Measurements from ENCODE around the gene TOM1. TPM values are rescaled to one million over a fixed set of nuclear protein-coding genes. Genes with fewer than 3 reads are reported as not detected.

TOM1 gene
- total RNA-seq, 1 experiment from 2014 or later: 49.1 TPM

GRCh38 chr22:35390933-35391332, 91.2 kb downstream of the TOM1 start:
- no peaks in the 10 kb centered on the region for H3K4me1 Mint-ChIP-seq (ENCODE audit: low read depth, unreplicated experiment)
- CTCF ChIA-PET: no interaction called here
- no peak for DNase-seq
- TF ChIP-seq, protein P1, sequence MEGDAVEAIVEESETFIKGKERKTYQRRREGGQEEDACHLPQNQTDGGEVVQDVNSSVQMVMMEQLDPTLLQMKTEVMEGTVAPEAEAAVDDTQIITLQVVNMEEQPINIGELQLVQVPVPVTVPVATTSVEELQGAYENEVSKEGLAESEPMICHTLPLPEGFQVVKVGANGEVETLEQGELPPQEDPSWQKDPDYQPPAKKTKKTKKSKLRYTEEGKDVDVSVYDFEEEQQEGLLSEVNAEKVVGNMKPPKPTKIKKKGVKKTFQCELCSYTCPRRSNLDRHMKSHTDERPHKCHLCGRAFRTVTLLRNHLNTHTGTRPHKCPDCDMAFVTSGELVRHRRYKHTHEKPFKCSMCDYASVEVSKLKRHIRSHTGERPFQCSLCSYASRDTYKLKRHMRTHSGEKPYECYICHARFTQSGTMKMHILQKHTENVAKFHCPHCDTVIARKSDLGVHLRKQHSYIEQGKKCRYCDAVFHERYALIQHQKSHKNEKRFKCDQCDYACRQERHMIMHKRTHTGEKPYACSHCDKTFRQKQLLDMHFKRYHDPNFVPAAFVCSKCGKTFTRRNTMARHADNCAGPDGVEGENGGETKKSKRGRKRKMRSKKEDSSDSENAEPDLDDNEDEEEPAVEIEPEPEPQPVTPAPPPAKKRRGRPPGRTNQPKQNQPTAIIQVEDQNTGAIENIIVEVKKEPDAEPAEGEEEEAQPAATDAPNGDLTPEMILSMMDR (IDR thresholded peaks at IDR 0.05; ENCODE audit: unreplicated experiment): no peak
- BruUV-seq (replicated peaks): no TSS peak
- H3K27ac Mint-ChIP-seq (ENCODE audit: unreplicated experiment): no peak overlapping the region
- H3K36me3 Mint-ChIP-seq (ENCODE audit: insufficient read depth, unreplicated experiment): no peaks in the 10 kb centered on the region
- H3K27me3 Mint-ChIP-seq (ENCODE audit: unreplicated experiment): no peaks in the 10 kb centered on the region
- no peaks in the 10 kb centered on the region for H3K9me3 Mint-ChIP-seq (ENCODE audit: low read depth, unreplicated experiment)
- intact Hi-C loops (cut with micrococcal nuclease; ENCODE audit: unreplicated experiment): no loop called here
- no peak overlapping the region for H3K4me3 Mint-ChIP-seq (ENCODE audit: low read depth, unreplicated experiment)

DNA sequence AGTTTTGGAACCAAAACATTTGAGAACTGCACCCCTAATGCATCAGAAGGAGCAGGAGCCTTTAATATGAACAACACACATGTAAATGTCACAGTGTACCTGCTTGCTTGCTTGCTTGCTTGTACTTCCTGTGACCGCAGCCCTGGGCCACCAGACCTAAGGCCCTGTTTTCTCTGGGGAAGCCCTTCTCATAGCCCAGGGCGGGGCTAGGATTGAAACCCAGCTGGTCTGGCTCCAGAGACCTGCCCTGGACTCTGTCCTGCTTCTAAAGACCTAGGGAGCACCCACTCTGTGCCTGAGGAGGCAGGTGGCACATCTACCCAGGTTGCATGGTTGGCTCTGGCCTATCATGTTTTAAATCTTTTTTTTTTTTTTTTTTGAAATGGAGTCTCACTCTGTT, 92.7 kb downstream of the TOM1 start:
- intact Hi-C loops (cut with micrococcal nuclease; ENCODE audit: unreplicated experiment): no loop called here
- CTCF ChIA-PET: interaction anchor here (0.7 kb wide), 1 partner anchor 121 kb away, joined by 3 read pairs; no protein-coding TSS in a partner anchor
- BruUV-seq (replicated peaks): no TSS peak

DNA sequence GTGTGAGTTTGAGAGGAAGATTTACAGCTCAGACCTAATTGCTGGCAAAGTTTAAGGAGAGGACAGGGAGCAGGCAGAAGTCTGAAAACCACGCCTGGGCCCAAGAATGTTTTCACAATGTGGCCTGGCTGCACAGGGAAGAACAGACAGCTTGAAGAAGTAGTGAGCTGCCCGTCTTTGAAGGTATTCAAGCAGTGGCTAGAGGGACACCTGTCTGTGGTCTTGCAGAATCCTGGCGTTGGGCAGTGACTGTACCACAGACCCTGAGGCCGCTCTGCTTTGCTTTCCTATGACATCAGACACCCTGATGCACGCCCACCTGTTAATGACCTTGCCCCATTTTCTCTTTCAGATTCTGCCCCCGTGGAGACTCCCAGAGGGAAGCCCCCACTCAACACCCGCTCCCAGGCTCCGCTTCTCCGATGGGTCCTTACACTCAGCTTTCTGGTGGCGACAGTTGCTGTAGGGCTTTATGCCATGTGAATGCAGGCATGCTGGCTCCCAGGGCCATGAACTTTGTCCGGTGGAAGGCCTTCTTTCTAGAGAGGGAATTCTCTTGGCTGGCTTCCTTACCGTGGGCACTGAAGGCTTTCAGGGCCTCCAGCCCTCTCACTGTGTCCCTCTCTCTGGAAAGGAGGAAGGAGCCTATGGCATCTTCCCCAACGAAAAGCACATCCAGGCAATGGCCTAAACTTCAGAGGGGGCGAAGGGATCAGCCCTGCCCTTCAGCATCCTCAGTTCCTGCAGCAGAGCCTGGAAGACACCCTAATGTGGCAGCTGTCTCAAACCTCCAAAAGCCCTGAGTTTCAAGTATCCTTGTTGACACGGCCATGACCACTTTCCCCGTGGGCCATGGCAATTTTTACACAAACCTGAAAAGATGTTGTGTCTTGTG, 93.7 kb downstream of the TOM1 start:
- no peaks in the 10 kb centered on the region for H3K27me3 Mint-ChIP-seq (ENCODE audit: unreplicated experiment)
- peaks cover under 1% of the 10 kb centered on the region for H3K36me3 Mint-ChIP-seq (ENCODE audit: insufficient read depth, unreplicated experiment)
- intact Hi-C loops (cut with micrococcal nuclease; ENCODE audit: unreplicated experiment): no loop called here
- CTCF ChIA-PET: interaction anchor here (1.0 kb wide), 1 partner anchor 25 kb away, joined by 4 read pairs; no protein-coding TSS in a partner anchor
- no peak overlapping the region for H3K27ac Mint-ChIP-seq (ENCODE audit: unreplicated experiment)
- no TSS peak for BruUV-seq (replicated peaks)
- H3K9me3 Mint-ChIP-seq (ENCODE audit: low read depth, unreplicated experiment): no peaks in the 10 kb centered on the region
- no peak for DNase-seq
- H3K4me3 Mint-ChIP-seq (ENCODE audit: low read depth, unreplicated experiment): no peak overlapping the region
- H3K4me1 Mint-ChIP-seq (ENCODE audit: low read depth, unreplicated experiment): no peaks in the 10 kb centered on the region
- TF ChIP-seq, protein P1 (IDR thresholded peaks at IDR 0.05; ENCODE audit: unreplicated experiment): no peak

More for the DNA sequence above, 92.7 kb downstream of the TOM1 start:
- H3K4me3 Mint-ChIP-seq (ENCODE audit: low read depth, unreplicated experiment): no peak overlapping the region
- H3K27me3 Mint-ChIP-seq (ENCODE audit: unreplicated experiment): no peaks in the 10 kb centered on the region
- H3K36me3 Mint-ChIP-seq (ENCODE audit: insufficient read depth, unreplicated experiment): no peaks in the 10 kb centered on the region
- no peak for DNase-seq
- no peaks in the 10 kb centered on the region for H3K4me1 Mint-ChIP-seq (ENCODE audit: low read depth, unreplicated experiment)
- no peaks in the 10 kb centered on the region for H3K9me3 Mint-ChIP-seq (ENCODE audit: low read depth, unreplicated experiment)
- TF ChIP-seq, protein P1 (IDR thresholded peaks at IDR 0.05; ENCODE audit: unreplicated experiment): no peak
- no peak overlapping the region for H3K27ac Mint-ChIP-seq (ENCODE audit: unreplicated experiment)

- no TSS peak for BruUV-seq (replicated peaks)
- Mint-ChIP-seq H3K9me3 (ENCODE audit: low read depth, unreplicated experiment) (no peaks in the 10 kb centered on the region), H3K4me3 (ENCODE audit: low read depth, unreplicated experiment) (no peak overlapping the region), H3K4me1 (ENCODE audit: low read depth, unreplicated experiment) (no peaks in the 10 kb centered on the region), H3K27ac (ENCODE audit: unreplicated experiment) (no peak overlapping the region), H3K36me3 (ENCODE audit: insufficient read depth, unreplicated experiment) (peaks cover 6% of the 10 kb centered on the region), H3K27me3 (ENCODE audit: unreplicated experiment) (no peaks in the 10 kb centered on the region)
- CTCF ChIA-PET: interaction anchor here (0.5 to 1.0 kb wide), 2 partner anchors 13 to 26 kb away, joined by 3 to 4 read pairs; no protein-coding TSS in a partner anchor
- DNase-seq: no peak
- intact Hi-C loops (cut with micrococcal nuclease; ENCODE audit: unreplicated experiment): no loop called here
- TF ChIP-seq, protein P1 (IDR thresholded peaks at IDR 0.05; ENCODE audit: unreplicated experiment): no peak
These were observed 94.3 kb downstream of the TOM1 start for GRCh38 chr22:35394011-35394312.

Measured in Calu3 (cell line).